ENCODE measurements around the gene MPC2.
"Not testable (repeated sequence)": the region's sequence is repeated elsewhere in the genome, so short reads cannot be mapped to it uniquely, and the experiment has no call there.

The MPC2 gene

GRCh38 chr1:167935216-167936067, 1.4 kb downstream of the MPC2 start:
- in situ Hi-C loops (cut with MboI; ENCODE audit: low sequenced_read_pairs): no loop called here

GRCh38 chr1:167934426-167935215, 2.3 kb downstream of the MPC2 start:
- in situ Hi-C loops (cut with MboI; ENCODE audit: low sequenced_read_pairs): no loop called here

GRCh38 chr1:167933788-167934187, 3.1 kb downstream of the MPC2 start:
- in situ Hi-C loops (cut with MboI; ENCODE audit: low sequenced_read_pairs): no loop called here

- in situ Hi-C loops (cut with MboI; ENCODE audit: low sequenced_read_pairs): no loop called here
Measured at GRCh38 chr1:167929725-167930124, 7.1 kb downstream of the MPC2 start.

- in situ Hi-C loops (cut with MboI; ENCODE audit: low sequenced_read_pairs): not testable (repeated sequence)
Measured at GRCh38 chr1:167928919-167929318, 8.0 kb downstream of the MPC2 start.

GRCh38 chr1:167928457-167928852, 8.4 kb downstream of the MPC2 start:
- in situ Hi-C loops (cut with MboI; ENCODE audit: low sequenced_read_pairs): no loop called here

GRCh38 chr1:167927046-167927754, 9.7 kb downstream of the MPC2 start:
- in situ Hi-C loops (cut with MboI; ENCODE audit: low sequenced_read_pairs): no loop called here

GRCh38 chr1:167926486-167926997, 10.3 kb downstream of the MPC2 start:
- in situ Hi-C loops (cut with MboI; ENCODE audit: low sequenced_read_pairs): no loop called here

- in situ Hi-C loops (cut with MboI; ENCODE audit: low sequenced_read_pairs): no loop called here
Measured at GRCh38 chr1:167924543-167925231, 12.2 kb downstream of the MPC2 start.

- in situ Hi-C loops (cut with MboI; ENCODE audit: low sequenced_read_pairs): no loop called here
Measured at GRCh38 chr1:167924102-167924501, 12.8 kb downstream of the MPC2 start.

- in situ Hi-C loops (cut with MboI; ENCODE audit: low sequenced_read_pairs): no loop called here
Measured at GRCh38 chr1:167923324-167924056, 13.4 kb downstream of the MPC2 start.

- in situ Hi-C loops (cut with MboI; ENCODE audit: low sequenced_read_pairs): no loop called here
Measured at GRCh38 chr1:167922611-167923074, 14.2 kb downstream of the MPC2 start.

GRCh38 chr1:167922023-167922422, 14.8 kb downstream of the MPC2 start:
- in situ Hi-C loops (cut with MboI; ENCODE audit: low sequenced_read_pairs): no loop called here

- in situ Hi-C loops (cut with MboI; ENCODE audit: low sequenced_read_pairs): no loop called here
Measured at GRCh38 chr1:167916766-167917511, 19.9 kb downstream of the MPC2 start.

- in situ Hi-C loops (cut with MboI; ENCODE audit: low sequenced_read_pairs): no loop called here
Measured at GRCh38 chr1:167915569-167915968, 21.3 kb downstream of the MPC2 start.

GRCh38 chr1:167913895-167914496, 22.9 kb downstream of the MPC2 start, which contains the start of gene ADCY10:
TSS of gene ADCY10 (minus strand) at chr1:167914134. CDS start at chr1:167905140, 8,994 bp downstream.
- in situ Hi-C loops (cut with MboI; ENCODE audit: low sequenced_read_pairs): no loop called here

- in situ Hi-C loops (cut with MboI; ENCODE audit: low sequenced_read_pairs): no loop called here
Measured at GRCh38 chr1:167912294-167912693, 24.6 kb downstream of the MPC2 start.

- in situ Hi-C loops (cut with MboI; ENCODE audit: low sequenced_read_pairs): no loop called here
Measured at GRCh38 chr1:167911413-167911812, 25.5 kb downstream of the MPC2 start.

- in situ Hi-C loops (cut with MboI; ENCODE audit: low sequenced_read_pairs): no loop called here
Measured at GRCh38 chr1:167910530-167910929, 26.3 kb downstream of the MPC2 start.

All from HL-60/S4 treated with retinoic acid at 250 ng/mL for 4 days and 3 days (cell line).